ENCODE measurements around the gene CWF19L2.
"Not testable (repeated sequence)": the region's sequence is repeated elsewhere in the genome, so short reads cannot be mapped to it uniquely, and the experiment has no call there.

CWF19L2 gene

GRCh38 chr11:107457558-107458271 lies at the start of gene CWF19L2:
CWF19L2 (minus strand) TSS chr11:107457825; CDS start chr11:107457816, 9 bp downstream.
- peak; percentile 95 for DNase-seq (ENCODE audit: low spot score)

- DNase-seq (ENCODE audit: low spot score): no peak
Observed at GRCh38 chr11:107505647-107506225, 48.1 kb upstream of the CWF19L2 start.

DNA sequence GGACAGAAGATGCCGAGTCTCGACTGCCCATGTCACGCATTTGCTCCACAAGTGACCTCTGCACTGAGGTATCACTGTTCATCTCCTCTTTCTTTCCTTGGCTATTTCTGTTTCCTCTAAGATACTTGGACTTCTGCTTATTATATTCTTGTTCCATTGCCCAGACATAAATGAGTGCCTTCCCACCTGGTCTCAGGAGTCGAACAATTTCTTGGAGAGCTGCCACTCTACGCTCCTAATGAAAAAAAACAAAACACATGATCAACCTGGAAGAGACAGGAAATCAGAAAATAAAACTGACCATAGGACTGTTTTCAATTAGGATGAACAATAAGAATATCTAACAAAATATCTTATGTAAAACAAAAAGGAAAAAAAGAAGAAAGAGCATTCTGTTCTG lies 47.4 kb upstream of the CWF19L2 start:
- no peak for DNase-seq (ENCODE audit: low spot score)

DNA sequence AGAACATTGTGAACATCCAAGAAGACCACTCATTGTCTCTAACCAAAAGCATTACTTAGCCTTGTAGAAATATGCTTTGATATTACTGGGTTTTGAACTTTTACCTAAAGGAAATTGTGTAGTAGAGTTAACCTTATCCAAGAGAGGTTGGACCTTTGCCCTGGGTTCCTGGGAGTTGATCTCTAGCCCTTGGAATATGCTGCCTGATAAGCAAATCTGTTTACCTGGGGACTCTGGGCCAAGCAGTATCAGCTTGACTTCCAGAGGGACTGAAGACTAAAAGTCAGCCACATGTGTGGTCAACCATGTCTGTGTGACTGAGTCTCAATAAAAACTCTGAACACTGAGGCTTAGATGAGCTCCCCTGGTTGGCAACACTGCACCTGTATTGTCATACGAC lies 44.1 kb upstream of the CWF19L2 start:
- DNase-seq (ENCODE audit: low spot score): no peak

DNA sequence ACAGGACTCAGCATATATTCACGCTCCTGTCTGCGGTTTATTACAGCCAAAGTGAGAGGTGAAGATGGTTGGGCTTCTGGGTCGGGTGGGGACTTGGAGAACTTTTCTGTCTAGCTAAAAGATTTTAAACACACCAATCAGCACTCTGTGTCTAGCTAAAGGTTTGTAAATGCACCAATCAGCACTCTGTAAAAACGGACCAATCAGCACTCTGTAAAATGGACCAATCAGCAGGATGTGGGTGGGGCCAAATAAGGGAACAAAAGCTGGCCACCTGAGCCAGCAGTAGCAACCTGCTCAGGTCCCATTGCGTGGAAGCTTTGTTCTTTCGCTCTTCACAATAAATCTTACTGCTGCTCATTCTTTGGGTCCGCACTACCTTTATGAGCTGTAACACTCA lies 39.7 kb upstream of the CWF19L2 start:
- not testable (repeated sequence) for DNase-seq (ENCODE audit: low spot score)

DNA sequence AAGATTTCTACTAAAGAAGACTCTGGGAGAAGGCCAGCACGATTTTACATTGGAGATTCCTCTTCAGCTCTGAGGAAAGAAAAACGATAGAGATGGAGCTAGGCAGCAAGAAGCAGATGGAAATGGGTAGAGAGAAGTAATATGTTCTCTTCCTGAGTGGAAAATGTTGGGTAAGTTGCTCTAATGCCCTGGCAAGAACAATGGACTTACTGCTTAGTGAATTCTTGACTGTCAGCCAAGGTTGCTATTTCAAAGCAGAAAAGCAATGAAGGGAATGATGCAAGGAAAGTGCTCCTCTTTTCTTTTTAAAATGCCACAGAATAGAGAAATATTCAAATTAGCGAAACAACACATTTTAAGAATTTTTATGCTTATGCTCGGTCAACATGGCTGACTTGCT lies 38.4 kb upstream of the CWF19L2 start:
- DNase-seq (ENCODE audit: low spot score): no peak

DNA sequence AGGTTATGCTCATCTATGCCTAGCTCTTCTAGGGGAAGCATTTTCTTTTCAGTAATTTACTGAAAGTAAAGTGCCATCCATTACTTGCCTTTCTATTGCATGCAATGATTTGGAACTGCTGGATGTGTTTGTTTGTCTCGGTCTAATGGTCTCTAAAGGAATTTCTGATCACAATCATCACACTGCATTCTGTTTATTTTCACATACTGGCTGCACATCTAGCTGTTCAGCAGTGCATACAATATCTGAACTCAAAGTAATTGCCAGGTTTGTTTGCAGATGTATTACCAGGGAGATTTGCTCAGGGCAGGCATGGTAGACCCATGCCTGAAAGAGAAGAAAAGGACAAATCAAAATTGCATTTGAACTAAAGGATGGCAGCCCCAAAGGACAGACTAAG lies 36.4 kb upstream of the CWF19L2 start:
- DNase-seq (ENCODE audit: low spot score): no peak

DNA sequence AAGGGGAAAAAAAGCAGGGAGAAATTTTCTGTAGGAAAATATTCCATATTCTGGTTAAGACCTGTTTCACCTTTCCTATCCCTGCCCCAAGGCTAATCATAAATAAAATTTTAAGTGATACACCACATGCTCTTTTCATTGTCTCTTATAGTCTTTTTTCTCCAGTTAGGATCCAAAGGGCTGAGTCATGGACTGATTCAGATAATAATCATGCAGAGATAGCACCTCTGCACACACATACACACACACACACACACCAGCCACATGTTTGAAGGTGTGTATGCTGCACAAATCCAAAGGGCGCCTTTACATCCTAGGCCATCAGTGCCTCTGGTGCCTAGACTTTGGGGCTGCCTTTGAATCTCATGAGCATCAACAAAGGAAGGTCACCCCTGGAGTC lies 35.5 kb upstream of the CWF19L2 start:
- no peak for DNase-seq (ENCODE audit: low spot score)

DNA sequence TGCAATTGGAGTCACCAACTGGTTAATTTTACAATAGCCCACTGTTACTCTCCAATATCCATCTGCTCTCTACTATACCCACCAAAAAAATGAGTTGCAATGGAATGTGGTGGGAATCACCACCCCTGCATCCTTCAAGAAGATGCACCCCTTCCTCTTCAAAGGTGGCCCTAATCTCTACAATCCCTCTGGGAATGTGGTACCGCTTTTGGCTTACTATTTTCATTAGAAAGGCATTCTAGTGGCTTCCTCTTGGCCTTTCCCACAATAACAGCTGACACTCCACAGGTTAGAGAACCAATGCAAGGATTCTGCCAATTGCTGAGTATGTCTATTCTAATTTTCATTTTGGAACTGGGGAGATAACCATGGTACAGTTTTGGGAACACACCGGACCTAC lies 33.2 kb upstream of the CWF19L2 start:
- no peak for DNase-seq (ENCODE audit: low spot score)

DNA sequence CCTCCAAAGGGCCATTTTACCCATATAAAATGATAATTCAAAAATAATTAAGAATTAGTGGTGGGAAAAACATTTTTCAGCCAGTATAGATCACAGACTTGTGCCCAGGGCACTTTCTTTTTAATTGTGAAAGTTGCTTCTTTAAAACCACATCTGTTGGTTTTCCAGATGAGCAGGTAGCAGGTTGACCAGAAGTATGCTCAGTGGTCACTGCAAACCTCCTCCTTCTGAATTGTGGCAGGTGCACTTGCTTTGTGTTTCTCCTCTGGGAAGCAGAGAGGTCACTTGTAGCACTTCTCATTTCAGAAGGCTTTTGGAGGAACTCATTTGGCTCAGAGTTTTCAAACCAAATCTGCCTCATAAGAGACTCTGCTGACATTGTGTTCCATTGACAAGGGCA lies 24.6 kb upstream of the CWF19L2 start:
- no peak for DNase-seq (ENCODE audit: low spot score)

- DNase-seq (ENCODE audit: low spot score): no peak
Observed at GRCh38 chr11:107478922-107479321, 21.3 kb upstream of the CWF19L2 start.

DNA sequence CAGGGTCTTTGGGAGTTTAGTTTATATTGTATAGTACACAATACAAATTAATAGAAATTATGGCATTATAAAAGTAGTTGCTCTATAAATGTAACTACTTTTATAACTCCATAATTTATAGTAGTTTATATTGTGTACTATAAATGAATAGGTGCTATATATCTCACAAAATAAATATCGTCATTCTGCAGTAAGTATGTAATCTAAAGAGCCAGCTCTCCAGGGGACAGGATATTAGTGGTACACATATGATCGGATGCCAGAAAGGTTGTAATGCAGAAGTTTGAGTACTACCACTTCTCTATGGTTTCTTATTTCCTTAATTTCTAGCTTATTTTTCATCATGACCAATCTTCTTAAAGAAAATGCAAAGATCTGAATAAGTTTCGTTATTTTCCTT lies 20.2 kb upstream of the CWF19L2 start:
- no peak for DNase-seq (ENCODE audit: low spot score)

GRCh38 chr11:107473792-107474191 lies 16.2 kb upstream of the CWF19L2 start:
- DNase-seq (ENCODE audit: low spot score): no peak

- no peak for DNase-seq (ENCODE audit: low spot score)
Observed at GRCh38 chr11:107472966-107473365, 15.3 kb upstream of the CWF19L2 start.

- DNase-seq (ENCODE audit: low spot score): no peak
Observed at GRCh38 chr11:107468596-107468995, 11.0 kb upstream of the CWF19L2 start.

- no peak for DNase-seq (ENCODE audit: low spot score)
Observed at GRCh38 chr11:107467696-107468095, 10.1 kb upstream of the CWF19L2 start.

DNA sequence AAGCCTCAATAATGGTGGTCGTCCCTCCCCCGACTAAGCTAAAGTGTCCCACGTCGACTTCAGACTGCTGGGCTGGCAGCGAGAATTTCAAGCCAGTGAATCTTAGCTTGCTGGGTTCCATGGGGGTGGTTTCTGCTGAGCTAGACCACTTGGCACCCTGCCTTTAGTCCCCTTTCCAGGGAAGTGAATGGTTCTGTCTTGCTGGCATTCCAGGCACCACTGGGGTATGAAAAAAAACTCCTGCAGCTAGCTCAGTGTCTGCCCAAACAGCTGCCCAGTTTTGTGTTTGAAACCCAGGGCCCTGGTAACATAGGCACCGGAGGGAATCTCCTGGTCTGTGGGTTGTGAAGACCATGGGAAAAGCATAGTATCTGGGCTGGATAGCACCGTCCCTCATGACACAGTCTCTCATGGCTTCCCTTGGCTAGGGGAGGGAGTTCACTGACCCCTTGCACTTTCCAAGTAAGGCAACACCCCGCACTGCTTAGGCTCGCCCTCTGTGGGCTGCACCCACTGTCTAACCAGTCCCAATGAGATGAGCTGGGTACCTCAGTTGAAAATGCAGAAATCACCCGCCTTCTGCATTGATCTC lies 8.7 kb upstream of the CWF19L2 start:
- not testable (repeated sequence) for DNase-seq (ENCODE audit: low spot score)

GRCh38 chr11:107457205-107457557 lies 444 bp downstream of the CWF19L2 start:
- DNase-seq (ENCODE audit: low spot score): no peak

GRCh38 chr11:107453594-107454286 lies 3.9 kb downstream of the CWF19L2 start:
- DNase-seq (ENCODE audit: low spot score): no peak

- no peak for DNase-seq (ENCODE audit: low spot score)
Observed at GRCh38 chr11:107446822-107447431, 10.7 kb downstream of the CWF19L2 start.

DNA sequence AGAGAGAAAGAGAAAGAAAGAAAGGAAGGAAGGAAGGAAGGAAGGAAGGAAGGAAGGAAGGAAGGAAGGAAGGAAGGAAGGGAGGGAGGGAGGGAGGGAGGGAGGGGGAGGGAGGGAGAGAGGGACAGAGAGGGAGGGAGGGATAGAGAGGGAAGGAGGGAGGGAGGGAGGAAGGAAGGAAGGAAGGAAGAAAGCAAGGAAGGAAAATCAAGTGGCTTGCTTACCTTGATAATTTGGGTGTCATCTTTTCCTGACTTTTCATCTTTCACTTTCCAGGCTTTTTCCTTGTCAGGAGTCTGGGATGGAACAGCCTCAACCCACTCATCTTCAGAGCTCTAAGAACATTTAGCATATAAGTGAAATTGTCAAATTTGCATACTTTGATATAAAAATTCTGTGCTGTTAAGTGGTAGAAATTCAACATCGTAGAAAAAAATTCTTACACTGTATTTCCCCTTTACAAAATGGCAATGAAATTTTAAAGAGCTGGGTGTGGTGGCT lies 14.9 kb downstream of the CWF19L2 start:
- DNase-seq (ENCODE audit: low spot score): peak; percentile 60

DNA sequence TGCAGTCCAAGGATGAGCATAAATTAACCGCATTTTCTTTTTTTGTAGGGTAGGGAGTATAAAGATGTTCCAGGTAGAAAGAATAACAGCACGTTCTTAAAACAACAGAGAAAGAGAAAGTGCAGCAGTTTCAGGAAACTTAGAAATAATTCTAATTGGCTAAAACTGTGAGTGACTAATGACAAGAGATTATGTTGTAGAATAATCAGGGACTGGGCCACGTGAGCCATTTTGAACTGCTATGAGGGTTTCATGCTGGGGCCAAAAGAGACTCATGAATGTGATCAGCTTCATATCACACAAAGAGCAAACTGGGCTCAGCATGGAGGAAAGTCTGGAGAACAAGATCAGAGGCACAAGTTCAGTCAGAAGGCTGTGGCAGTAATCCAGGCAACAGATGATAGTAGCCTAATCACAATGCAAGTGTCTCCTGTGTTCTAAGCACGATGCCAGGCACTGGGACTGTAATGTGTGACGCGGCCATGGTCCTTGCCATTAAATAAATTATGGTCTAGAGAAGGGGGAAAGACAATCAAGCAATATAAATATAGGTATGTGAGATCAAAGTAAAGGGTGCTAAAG lies 17.9 kb downstream of the CWF19L2 start:
- no peak for DNase-seq (ENCODE audit: low spot score)

Measured in putamen (tissue), 1 donor.